Activated CD8-positive, alpha-beta memory T cell treated with anti-CD3 and anti-CD28 coated beads, Interleukin-2, amount 50 U/mL, for 24 hours (primary cell): ENCODE results near the gene KYNU.
A peak's percentile ranks its signal among the peaks of the same experiment; 100 is the strongest.
"Not testable (repeated sequence)": the region's sequence is repeated elsewhere in the genome, so short reads cannot be mapped to it uniquely, and the experiment has no call there.

ENCODE experiments used
- DNase-seq: peaks from one replicate; pipeline ENCODE4 v3.0.0-alpha.2; 2020; ENCODE audit errors: extremely low read depth

Gene KYNU

GRCh38 chr2:143026411-143027054, 149.1 kb downstream of the KYNU start:
- DNase-seq = no peak

GRCh38 chr2:143029141-143029540, 151.7 kb downstream of the KYNU start:
- DNase-seq = no peak

- no peak for DNase-seq
Measured at GRCh38 chr2:143030127-143030526, 152.7 kb downstream of the KYNU start.

- DNase-seq = peak; percentile 6
Measured at GRCh38 chr2:143034292-143035074, 157.0 kb downstream of the KYNU start.

- no peak for DNase-seq
Measured at GRCh38 chr2:143051465-143051864, 174.0 kb downstream of the KYNU start.

GRCh38 chr2:143053437-143053836, 176.0 kb downstream of the KYNU start:
- DNase-seq = not testable (repeated sequence)

GRCh38 chr2:143056550-143056949, 179.1 kb downstream of the KYNU start:
- DNase-seq = no peak

GRCh38 chr2:143058851-143059250, 181.4 kb downstream of the KYNU start:
- DNase-seq = no peak

GRCh38 chr2:143063612-143064200, 186.2 kb downstream of the KYNU start:
- no peak for DNase-seq

GRCh38 chr2:143068094-143068493, 190.6 kb downstream of the KYNU start:
- no peak for DNase-seq

- no peak for DNase-seq
Measured at GRCh38 chr2:143068509-143068908, 191.0 kb downstream of the KYNU start.

GRCh38 chr2:143070704-143071103, 193.2 kb downstream of the KYNU start:
- DNase-seq = no peak

- no peak for DNase-seq
Measured at GRCh38 chr2:143071185-143071876, 193.9 kb downstream of the KYNU start.

GRCh38 chr2:143074913-143075312, 197.4 kb downstream of the KYNU start:
- not testable (repeated sequence) for DNase-seq

- no peak for DNase-seq
Measured at GRCh38 chr2:143075711-143076110, 198.2 kb downstream of the KYNU start.

GRCh38 chr2:143078104-143078503, 200.6 kb downstream of the KYNU start:
- no peak for DNase-seq

- no peak for DNase-seq
Measured at GRCh38 chr2:143081616-143082015, 204.2 kb downstream of the KYNU start.

GRCh38 chr2:143083636-143084035, 206.2 kb downstream of the KYNU start:
- DNase-seq = no peak

- no peak for DNase-seq
Measured at GRCh38 chr2:143084462-143084861, 207.0 kb downstream of the KYNU start.

- DNase-seq = no peak
Measured at GRCh38 chr2:143085125-143085784, 207.8 kb downstream of the KYNU start.

- no peak for DNase-seq
Measured at GRCh38 chr2:143087033-143087432, 209.6 kb downstream of the KYNU start.

GRCh38 chr2:143088388-143088787, 210.9 kb downstream of the KYNU start:
- DNase-seq = no peak
